GM12878 (cell line): ENCODE data around the gene TEPSIN. TPM values are rescaled to one million over a fixed set of nuclear protein-coding genes. Genes with fewer than 3 reads are reported as not detected.

Experiments used
- ATAC-seq: fragments of 200-7000 bp; cut with Tn5 transposase; 3 replicates; pipeline ENCODE4 v1.9.1; 2020; ENCODE audit warnings: mild to moderate bottlenecking, moderate library complexity
- BruUV-seq: library from RNA; stranded (reverse); fragments of 400-500 nt; replicated peaks from 2 replicates; lab custom pipeline; 2021; lab: Mats Ljungman, UMichigan
- CTCF ChIA-PET: fragments of 300-600 bp; sonication (Branson Sonifier 250); formaldehyde crosslinking; extraction: SDS; loops from one replicate; lab custom pipeline; 2021; ENCODE audit warnings: inconsistent platforms; lab: Yijun Ruan, JAX
- POLR2A ChIA-PET: fragments of 350-600 bp; formaldehyde crosslinking; extraction: SDS; loops from one replicate; lab custom pipeline; 2021; ENCODE audit warnings: inconsistent platforms; lab: Charles Lee
- RAD21 ChIA-PET: fragments of 300-600 bp; sonication (Branson Sonifier 250); formaldehyde crosslinking; loops from one replicate; lab custom pipeline; 2023; ENCODE audit warnings: antibody characterized with exemption; ENCODE audit not compliant: unreplicated experiment; lab: Charles Lee
- SMC1A ChIA-PET: fragments of 300-600 bp; sonication (Branson Sonifier 250); formaldehyde crosslinking; loops from one replicate; lab custom pipeline; 2023; ENCODE audit not compliant: unreplicated experiment, uncharacterized antibody; lab: Charles Lee
- DNase-seq: peaks from one replicate; pipeline ENCODE4 v3.0.0-alpha.2; 2011; ENCODE audit warnings: low read depth, low spot score
- FAIRE-seq: peaks from 3 replicates; lab custom pipeline; 2011; peaks lifted over from hg19 to GRCh38; lab: Jason Lieb, UNC
- H2AFZ ChIP-seq: 2 replicates; pipeline ENCODE4 v1.6.0; 2011; ENCODE audit warnings: low read depth, low read length, control low read depth; ENCODE audit not compliant: control insufficient read depth
- H3K27ac ChIP-seq: 2 replicates; pipeline ENCODE4 v1.5.1; 2011; ENCODE audit warnings: control low read depth; ENCODE audit not compliant: control insufficient read depth, insufficient read depth
- H3K27me3 ChIP-seq, 2 experiments: replicated peaks in 1 of 2; 2 replicates each; pipeline versions ENCODE4 v1.6.0 to v1.6.1; 2011; ENCODE audit warnings: low read length in 1 of 2; ENCODE audit not compliant: control insufficient read depth in 2 of 2, insufficient read depth in 2 of 2
- H3K36me3 ChIP-seq, 2 experiments: 2 replicates each; pipeline ENCODE4 v1.5.1; 2011; ENCODE audit warnings: low read length in 1 of 2; ENCODE audit not compliant: control insufficient read depth in 2 of 2, insufficient read depth in 2 of 2
- H3K4me1 ChIP-seq: 2 replicates; pipeline ENCODE4 v1.6.1; 2011; ENCODE audit warnings: mild to moderate bottlenecking, low read length, moderate library complexity, mixed read lengths; ENCODE audit not compliant: control insufficient read depth, insufficient read depth
- H3K4me2 ChIP-seq: 2 replicates; pipeline ENCODE4 v1.6.0; 2011; ENCODE audit warnings: control low read depth; ENCODE audit not compliant: control insufficient read depth, insufficient read depth
- H3K4me3 ChIP-seq: fragments of 200-600 bp; sonication (generic); 2 replicates; pipeline ENCODE4 v1.5.1; 2016
- H3K79me2 ChIP-seq: 2 replicates; pipeline ENCODE4 v1.6.0; 2011; ENCODE audit warnings: low read length; ENCODE audit not compliant: control insufficient read depth, insufficient read depth
- H3K9ac ChIP-seq: 2 replicates; pipeline ENCODE4 v1.8.0; 2011; ENCODE audit warnings: low read length, control low read depth, mixed read lengths; ENCODE audit not compliant: control insufficient read depth, insufficient read depth
- H3K9me3 ChIP-seq: replicated peaks from 3 replicates; pipeline ENCODE4 v1.5.1; 2011; ENCODE audit warnings: mild to moderate bottlenecking, low read length; ENCODE audit not compliant: control insufficient read depth, insufficient read depth
- H4K20me1 ChIP-seq: 2 replicates; pipeline ENCODE4 v1.6.0; 2011; ENCODE audit not compliant: control insufficient read depth, insufficient read depth
- ATF7 ChIP-seq: fragments of 450-650 bp; IDR thresholded peaks from 2 replicates; pipeline ENCODE4 v1.6.1; 2016; ENCODE audit warnings: low read depth, mild to moderate bottlenecking
- EED ChIP-seq: sonication (generic); IDR thresholded peaks from 2 replicates; pipeline ENCODE4 v1.6.1; 2016; ENCODE audit warnings: antibody characterized with exemption, low read depth
- MEF2A ChIP-seq: IDR thresholded peaks from 2 replicates; pipeline ENCODE4 v1.6.1; 2011; ENCODE audit warnings: low read depth, mild to moderate bottlenecking, low read length, moderate library complexity; ENCODE audit not compliant: insufficient read depth
- STAT1 ChIP-seq: fragments of 450-650 bp; conservative IDR thresholded peaks from 2 replicates; pipeline ENCODE4 v1.6.1; 2014; ENCODE audit warnings: antibody characterized with exemption, mild to moderate bottlenecking
- TAF1 ChIP-seq: IDR thresholded peaks from 2 replicates; pipeline ENCODE4 v1.6.1; 2011; ENCODE audit warnings: mild to moderate bottlenecking, low read depth, low read length, borderline replicate concordance
- ZNF207 ChIP-seq: fragments of 450-650 bp; IDR thresholded peaks from 2 replicates; pipeline ENCODE4 v1.6.1; 2014; ENCODE audit warnings: antibody characterized with exemption, mild to moderate bottlenecking, borderline replicate concordance
- ZSCAN29 ChIP-seq: fragments of 450-650 bp; IDR thresholded peaks from 2 replicates; pipeline ENCODE4 v1.6.1; 2017; ENCODE audit warnings: mild to moderate bottlenecking, moderate library complexity
- WGBS: methylation state at CpG from one replicate; pipeline ENCODE4 v1.1.6; 2016; ENCODE audit warnings: low lambda C conversion rate; ENCODE audit not compliant: insufficient replicate concordance, insufficient coverage; ENCODE audit errors: missing lambda C conversion rate; 5-methylcytosine and 5-hydroxymethylcytosine counted together
- in situ Hi-C: fragments of 300-500 bp; cut with MboI; formaldehyde crosslinking; loops from 9 replicates; pipeline ENCODE4 v1.14.3; 2018; ENCODE audit warnings: mixed read lengths
- intact Hi-C: fragments of 100-400 bp; cut with micrococcal nuclease; formaldehyde crosslinking; loops from one replicate; pipeline ENCODE4 v1.14.2; 2022; ENCODE audit not compliant: unreplicated experiment
- polyA plus RNA-seq, 11 experiments: library from polyadenylated mRNA; depleted of rRNA in 4 of 11; unstranded in 6 of 11; stranded (reverse) in 5 of 11; fragments of >200 nt; fragmentation: Nextera tagmentation in 4 of 11; fragmentation: Illumina TruSeq in 1 of 11; extraction: Ambion mirVana in 4 of 11; extraction: Trizol in 1 of 11; gene quantifications; 1 replicate in 1 of 11; 2 replicates in 10 of 11; pipeline versions ENCODE4 v1.2.1 to v1.2.3, GENCODE V29; 2011 to 2016; ENCODE audit warnings: inconsistent platforms in 2 of 11, missing spikeins in 2 of 11, low read depth in 1 of 11
- total RNA-seq, 4 experiments: library from RNA; depleted of rRNA in 3 of 4; stranded (reverse); fragments of >200 nt in 3 of 4; fragmentation: Illumina TruSeq in 1 of 4; extraction: Trizol in 1 of 4; gene quantifications; 2 replicates each; pipeline versions ENCODE4 v1.2.1 to v1.2.3, GENCODE V29; 2013 to 2021
- TF ChIP-seq, protein P1 (sequence below): fragments of 450-650 bp; IDR thresholded peaks from 2 replicates; pipeline ENCODE4 v1.6.1; 2016; ENCODE audit warnings: mild to moderate bottlenecking, moderate library complexity, borderline replicate concordance
- TF ChIP-seq, protein P2 (sequence below): fragments of 450-650 bp; IDR thresholded peaks from 2 replicates; pipeline ENCODE4 v1.6.1; 2016; ENCODE audit warnings: mild to moderate bottlenecking
- TF ChIP-seq, protein P3 (sequence below): IDR thresholded peaks from 2 replicates; pipeline ENCODE4 v1.6.1; 2012; ENCODE audit warnings: improper control_type of control experiment, low read depth, low read length; ENCODE audit not compliant: insufficient replicate concordance
- TF ChIP-seq, protein P4 (sequence below): IDR thresholded peaks from 2 replicates; pipeline ENCODE4 v1.6.1; 2012; ENCODE audit warnings: low read length, inconsistent platforms

The TEPSIN gene
- total and polyA plus RNA-seq, 10 of the 15 experiments (the other 5 are each of a cell fraction or from before 2014, with no cell fraction given): 0.87 to 36.7 (median 5.3) TPM

DNA sequence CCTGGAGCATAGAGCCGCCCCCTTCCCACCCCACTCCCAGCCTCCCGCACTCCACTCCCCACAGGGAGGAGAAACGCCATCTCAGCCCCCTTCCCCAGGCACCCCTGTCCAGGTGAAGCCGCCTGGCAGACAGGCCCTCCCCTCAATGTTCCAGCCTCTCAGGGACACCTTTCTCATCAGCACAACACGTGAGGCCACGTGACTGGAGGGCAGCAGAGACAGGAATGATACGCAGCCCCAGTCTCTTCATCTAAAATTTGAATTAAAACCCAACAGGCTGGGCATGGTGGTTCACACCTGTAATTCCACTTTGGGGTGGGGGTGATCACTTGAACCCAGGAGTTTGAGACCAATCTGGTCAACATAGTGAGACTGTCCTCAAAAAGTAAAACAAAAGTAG is 52.7 kb downstream of the TEPSIN start (continued):
- TF ChIP-seq, protein P1, sequence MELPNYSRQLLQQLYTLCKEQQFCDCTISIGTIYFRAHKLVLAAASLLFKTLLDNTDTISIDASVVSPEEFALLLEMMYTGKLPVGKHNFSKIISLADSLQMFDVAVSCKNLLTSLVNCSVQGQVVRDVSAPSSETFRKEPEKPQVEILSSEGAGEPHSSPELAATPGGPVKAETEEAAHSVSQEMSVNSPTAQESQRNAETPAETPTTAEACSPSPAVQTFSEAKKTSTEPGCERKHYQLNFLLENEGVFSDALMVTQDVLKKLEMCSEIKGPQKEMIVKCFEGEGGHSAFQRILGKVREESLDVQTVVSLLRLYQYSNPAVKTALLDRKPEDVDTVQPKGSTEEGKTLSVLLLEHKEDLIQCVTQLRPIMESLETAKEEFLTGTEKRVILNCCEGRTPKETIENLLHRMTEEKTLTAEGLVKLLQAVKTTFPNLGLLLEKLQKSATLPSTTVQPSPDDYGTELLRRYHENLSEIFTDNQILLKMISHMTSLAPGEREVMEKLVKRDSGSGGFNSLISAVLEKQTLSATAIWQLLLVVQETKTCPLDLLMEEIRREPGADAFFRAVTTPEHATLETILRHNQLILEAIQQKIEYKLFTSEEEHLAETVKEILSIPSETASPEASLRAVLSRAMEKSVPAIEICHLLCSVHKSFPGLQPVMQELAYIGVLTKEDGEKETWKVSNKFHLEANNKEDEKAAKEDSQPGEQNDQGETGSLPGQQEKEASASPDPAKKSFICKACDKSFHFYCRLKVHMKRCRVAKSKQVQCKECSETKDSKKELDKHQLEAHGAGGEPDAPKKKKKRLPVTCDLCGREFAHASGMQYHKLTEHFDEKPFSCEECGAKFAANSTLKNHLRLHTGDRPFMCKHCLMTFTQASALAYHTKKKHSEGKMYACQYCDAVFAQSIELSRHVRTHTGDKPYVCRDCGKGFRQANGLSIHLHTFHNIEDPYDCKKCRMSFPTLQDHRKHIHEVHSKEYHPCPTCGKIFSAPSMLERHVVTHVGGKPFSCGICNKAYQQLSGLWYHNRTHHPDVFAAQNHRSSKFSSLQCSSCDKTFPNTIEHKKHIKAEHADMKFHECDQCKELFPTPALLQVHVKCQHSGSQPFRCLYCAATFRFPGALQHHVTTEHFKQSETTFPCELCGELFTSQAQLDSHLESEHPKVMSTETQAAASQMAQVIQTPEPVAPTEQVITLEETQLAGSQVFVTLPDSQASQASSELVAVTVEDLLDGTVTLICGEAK: no peak
- TF ChIP-seq ZSCAN29 (no peak), ATF7 (no peak), ZNF207 (no peak)
- TF ChIP-seq, protein P2, sequence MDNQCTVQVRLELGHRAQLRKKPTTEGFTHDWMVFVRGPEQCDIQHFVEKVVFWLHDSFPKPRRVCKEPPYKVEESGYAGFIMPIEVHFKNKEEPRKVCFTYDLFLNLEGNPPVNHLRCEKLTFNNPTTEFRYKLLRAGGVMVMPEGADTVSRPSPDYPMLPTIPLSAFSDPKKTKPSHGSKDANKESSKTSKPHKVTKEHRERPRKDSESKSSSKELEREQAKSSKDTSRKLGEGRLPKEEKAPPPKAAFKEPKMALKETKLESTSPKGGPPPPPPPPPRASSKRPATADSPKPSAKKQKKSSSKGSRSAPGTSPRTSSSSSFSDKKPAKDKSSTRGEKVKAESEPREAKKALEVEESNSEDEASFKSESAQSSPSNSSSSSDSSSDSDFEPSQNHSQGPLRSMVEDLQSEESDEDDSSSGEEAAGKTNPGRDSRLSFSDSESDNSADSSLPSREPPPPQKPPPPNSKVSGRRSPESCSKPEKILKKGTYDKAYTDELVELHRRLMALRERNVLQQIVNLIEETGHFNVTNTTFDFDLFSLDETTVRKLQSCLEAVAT: no peak

DNA sequence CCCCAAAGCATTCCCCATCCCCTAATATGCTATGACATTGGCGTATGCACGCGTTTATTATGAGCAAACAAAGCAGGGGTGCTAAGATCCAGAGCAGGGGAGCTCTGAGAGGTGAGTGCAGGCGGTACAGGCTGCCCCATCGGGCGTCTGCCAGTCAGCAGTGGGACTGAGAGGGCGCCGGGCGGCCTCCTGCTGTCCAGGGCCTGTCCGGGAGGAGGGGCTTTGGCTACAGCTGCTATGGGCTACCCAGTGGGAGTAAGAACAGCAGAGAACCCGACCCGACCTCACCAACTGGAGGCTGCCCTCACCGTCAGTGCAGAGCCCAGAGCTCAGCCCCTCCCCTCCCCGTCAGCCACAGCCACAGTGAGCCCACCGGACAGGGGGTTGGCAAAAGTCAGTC is 54.3 kb downstream of the TEPSIN start:
- RAD21 ChIA-PET: no interaction called here
- BruUV-seq: no TSS peak
- WGBS: 26% methylated on average over 15 of the region's 15 CpGs
- Histone ChIP-seq H3K36me3 (no peaks in the 10 kb centered on the region; a peak in 2 of 4 replicates), H3K9me3 (no peaks in the 10 kb centered on the region), H3K4me2 (no peak overlapping the region), H2AFZ (no peak overlapping the region), H3K79me2 (no peaks in the 10 kb centered on the region), H3K27ac (no peak overlapping the region), H3K27me3 (no peaks in the 10 kb centered on the region), H3K4me3 (no peak overlapping the region), H3K9ac (no peak overlapping the region), H3K4me1 (no peaks in the 10 kb centered on the region), H4K20me1 (no peaks in the 10 kb centered on the region)
- no peak for ATAC-seq
- no peak for FAIRE-seq
- in situ Hi-C loops: no loop called here
- intact Hi-C loops: no loop called here
- SMC1A ChIA-PET: no interaction called here
- CTCF ChIA-PET: no interaction called here
- POLR2A ChIA-PET: no interaction called here
- no peak for DNase-seq
- TF ChIP-seq TAF1 (no peak), EED (no peak), MEF2A (no peak), STAT1 (no peak)
- TF ChIP-seq, protein P3, sequence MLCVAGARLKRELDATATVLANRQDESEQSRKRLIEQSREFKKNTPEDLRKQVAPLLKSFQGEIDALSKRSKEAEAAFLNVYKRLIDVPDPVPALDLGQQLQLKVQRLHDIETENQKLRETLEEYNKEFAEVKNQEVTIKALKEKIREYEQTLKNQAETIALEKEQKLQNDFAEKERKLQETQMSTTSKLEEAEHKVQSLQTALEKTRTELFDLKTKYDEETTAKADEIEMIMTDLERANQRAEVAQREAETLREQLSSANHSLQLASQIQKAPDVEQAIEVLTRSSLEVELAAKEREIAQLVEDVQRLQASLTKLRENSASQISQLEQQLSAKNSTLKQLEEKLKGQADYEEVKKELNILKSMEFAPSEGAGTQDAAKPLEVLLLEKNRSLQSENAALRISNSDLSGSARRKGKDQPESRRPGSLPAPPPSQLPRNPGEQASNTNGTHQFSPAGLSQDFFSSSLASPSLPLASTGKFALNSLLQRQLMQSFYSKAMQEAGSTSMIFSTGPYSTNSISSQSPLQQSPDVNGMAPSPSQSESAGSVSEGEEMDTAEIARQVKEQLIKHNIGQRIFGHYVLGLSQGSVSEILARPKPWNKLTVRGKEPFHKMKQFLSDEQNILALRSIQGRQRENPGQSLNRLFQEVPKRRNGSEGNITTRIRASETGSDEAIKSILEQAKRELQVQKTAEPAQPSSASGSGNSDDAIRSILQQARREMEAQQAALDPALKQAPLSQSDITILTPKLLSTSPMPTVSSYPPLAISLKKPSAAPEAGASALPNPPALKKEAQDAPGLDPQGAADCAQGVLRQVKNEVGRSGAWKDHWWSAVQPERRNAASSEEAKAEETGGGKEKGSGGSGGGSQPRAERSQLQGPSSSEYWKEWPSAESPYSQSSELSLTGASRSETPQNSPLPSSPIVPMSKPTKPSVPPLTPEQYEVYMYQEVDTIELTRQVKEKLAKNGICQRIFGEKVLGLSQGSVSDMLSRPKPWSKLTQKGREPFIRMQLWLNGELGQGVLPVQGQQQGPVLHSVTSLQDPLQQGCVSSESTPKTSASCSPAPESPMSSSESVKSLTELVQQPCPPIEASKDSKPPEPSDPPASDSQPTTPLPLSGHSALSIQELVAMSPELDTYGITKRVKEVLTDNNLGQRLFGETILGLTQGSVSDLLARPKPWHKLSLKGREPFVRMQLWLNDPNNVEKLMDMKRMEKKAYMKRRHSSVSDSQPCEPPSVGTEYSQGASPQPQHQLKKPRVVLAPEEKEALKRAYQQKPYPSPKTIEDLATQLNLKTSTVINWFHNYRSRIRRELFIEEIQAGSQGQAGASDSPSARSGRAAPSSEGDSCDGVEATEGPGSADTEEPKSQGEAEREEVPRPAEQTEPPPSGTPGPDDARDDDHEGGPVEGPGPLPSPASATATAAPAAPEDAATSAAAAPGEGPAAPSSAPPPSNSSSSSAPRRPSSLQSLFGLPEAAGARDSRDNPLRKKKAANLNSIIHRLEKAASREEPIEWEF: no peak
- TF ChIP-seq, protein P4, sequence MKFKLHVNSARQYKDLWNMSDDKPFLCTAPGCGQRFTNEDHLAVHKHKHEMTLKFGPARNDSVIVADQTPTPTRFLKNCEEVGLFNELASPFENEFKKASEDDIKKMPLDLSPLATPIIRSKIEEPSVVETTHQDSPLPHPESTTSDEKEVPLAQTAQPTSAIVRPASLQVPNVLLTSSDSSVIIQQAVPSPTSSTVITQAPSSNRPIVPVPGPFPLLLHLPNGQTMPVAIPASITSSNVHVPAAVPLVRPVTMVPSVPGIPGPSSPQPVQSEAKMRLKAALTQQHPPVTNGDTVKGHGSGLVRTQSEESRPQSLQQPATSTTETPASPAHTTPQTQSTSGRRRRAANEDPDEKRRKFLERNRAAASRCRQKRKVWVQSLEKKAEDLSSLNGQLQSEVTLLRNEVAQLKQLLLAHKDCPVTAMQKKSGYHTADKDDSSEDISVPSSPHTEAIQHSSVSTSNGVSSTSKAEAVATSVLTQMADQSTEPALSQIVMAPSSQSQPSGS: no peak
